Central memory CD8-positive, alpha-beta T cell (primary cell): Measurements from ENCODE around the gene GGA1.

Source experiments
- ATAC-seq: fragments of 150-1000 bp; cut with Tn5 transposase; replicated peaks from 2 replicates; pipeline ENCODE4 v1.10.0; 2022; ENCODE audit warnings: mild to moderate bottlenecking, moderate FRiP score, moderate number of reproducible peaks; ENCODE audit not compliant: poor library complexity, severe bottlenecking; ENCODE audit errors: extremely low read depth
- DNase-seq, 2 donors: peaks; one replicate each; pipeline ENCODE4 v3.0.0; 2021; ENCODE audit warnings: low spot score in 2 of 2
- H3K27ac Mint-ChIP-seq: one replicate; pipeline ENCODE4 v1.8.0; 2022; ENCODE audit warnings: low read depth, mild to moderate bottlenecking, moderate library complexity, mixed read lengths
- H3K27me3 Mint-ChIP-seq: one replicate; pipeline ENCODE4 v1.8.0; 2022; ENCODE audit warnings: mixed read lengths
- H3K36me3 Mint-ChIP-seq: one replicate; pipeline ENCODE4 v1.8.0; 2022; ENCODE audit warnings: mild to moderate bottlenecking, moderate library complexity, mixed read lengths; ENCODE audit not compliant: insufficient read depth
- H3K4me1 Mint-ChIP-seq: one replicate; pipeline ENCODE4 v1.8.0; 2022; ENCODE audit warnings: mixed read lengths
- H3K4me3 Mint-ChIP-seq: one replicate; pipeline ENCODE4 v1.8.0; 2022; ENCODE audit warnings: mild to moderate bottlenecking, moderate library complexity, mixed read lengths
- H3K9me3 Mint-ChIP-seq: one replicate; pipeline ENCODE4 v1.8.0; 2022; ENCODE audit warnings: mixed read lengths

The GGA1 gene, protein sequence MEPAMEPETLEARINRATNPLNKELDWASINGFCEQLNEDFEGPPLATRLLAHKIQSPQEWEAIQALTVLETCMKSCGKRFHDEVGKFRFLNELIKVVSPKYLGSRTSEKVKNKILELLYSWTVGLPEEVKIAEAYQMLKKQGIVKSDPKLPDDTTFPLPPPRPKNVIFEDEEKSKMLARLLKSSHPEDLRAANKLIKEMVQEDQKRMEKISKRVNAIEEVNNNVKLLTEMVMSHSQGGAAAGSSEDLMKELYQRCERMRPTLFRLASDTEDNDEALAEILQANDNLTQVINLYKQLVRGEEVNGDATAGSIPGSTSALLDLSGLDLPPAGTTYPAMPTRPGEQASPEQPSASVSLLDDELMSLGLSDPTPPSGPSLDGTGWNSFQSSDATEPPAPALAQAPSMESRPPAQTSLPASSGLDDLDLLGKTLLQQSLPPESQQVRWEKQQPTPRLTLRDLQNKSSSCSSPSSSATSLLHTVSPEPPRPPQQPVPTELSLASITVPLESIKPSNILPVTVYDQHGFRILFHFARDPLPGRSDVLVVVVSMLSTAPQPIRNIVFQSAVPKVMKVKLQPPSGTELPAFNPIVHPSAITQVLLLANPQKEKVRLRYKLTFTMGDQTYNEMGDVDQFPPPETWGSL

DNA sequence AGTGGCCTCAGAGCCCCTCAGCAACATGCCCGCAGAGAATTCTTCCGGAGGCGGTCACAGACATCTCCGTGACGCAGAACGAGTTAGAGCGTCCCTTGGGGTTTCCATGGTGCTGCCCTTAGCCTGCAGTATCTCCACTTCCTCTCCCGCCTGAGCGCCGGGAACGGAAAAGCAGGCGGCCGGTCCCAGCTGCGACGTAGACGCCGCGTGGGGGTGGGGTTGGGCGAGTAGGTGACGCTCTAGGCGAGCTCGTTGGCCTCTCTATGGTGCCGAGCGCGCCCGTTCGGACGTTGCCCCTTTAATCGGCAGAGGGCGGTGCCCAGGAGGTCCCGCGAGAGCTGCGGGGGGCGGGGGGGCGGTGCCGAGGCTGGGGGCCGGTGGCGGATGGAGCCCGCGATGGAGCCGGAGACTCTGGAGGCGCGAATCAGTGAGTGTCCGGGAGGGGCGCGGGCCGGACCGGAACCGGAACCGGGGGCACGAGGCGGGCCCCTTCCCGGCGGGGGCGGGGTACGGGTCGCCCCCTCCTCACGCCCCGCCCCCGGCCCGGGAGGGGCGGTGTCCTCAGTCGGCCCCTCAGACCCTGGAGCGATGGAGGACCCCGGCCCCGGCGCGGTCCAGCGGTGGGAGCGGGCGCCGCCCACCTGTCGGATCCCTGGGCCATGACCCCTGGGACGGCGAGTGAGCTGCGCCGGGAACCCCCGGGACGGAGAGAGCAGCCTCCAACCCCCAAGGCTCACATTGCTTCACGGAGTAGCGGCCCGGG is at the start of gene GGA1:
Gene GGA1, plus strand, starts transcription at position 358 of the 763 bp plus-strand sequence. Its CDS starts 27 bp downstream, at position 385.
- ATAC-seq (peak; percentile 79), DNase-seq (peak; percentile 80 to 97)
- peaks cover 12% of the 10 kb centered on the region for H3K36me3 Mint-ChIP-seq
- H3K4me3 Mint-ChIP-seq, result peak within 1 kb of the TSS; percentile 91
- peak within 1 kb of the TSS; percentile 95 for H3K27ac Mint-ChIP-seq
- no peaks in the 10 kb centered on the region for H3K27me3 Mint-ChIP-seq
- H3K4me1 Mint-ChIP-seq, result peaks cover 38% of the 10 kb centered on the region
- no peaks in the 10 kb centered on the region for H3K9me3 Mint-ChIP-seq

DNA sequence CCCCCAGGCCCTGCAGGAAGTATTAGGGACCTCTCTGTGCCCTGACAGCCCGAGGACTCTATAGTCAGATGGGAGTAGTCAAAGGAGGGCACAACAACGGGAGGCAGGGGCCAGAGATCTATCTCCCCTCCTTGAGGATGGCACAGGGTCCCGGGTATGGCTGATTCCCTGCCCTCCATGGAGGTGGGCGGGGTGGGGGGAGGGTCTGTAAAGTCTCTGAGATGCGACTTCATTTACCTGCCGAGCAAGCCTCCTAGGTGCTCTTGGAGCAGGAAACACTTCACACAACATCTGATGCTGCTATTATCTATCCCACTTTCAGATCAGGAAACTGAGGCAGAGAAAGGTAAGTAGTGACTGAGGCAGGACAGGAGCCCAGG is 49.1 kb upstream of the GGA1 start:
- Mint-ChIP-seq H3K9me3 (no peaks in the 10 kb centered on the region), H3K4me1 (peaks cover 15% of the 10 kb centered on the region), H3K27me3 (peaks cover 81% of the 10 kb centered on the region), H3K4me3 (peak overlapping the region; percentile 48), H3K27ac (no peak overlapping the region), H3K36me3 (peaks cover 4% of the 10 kb centered on the region)
- DNase-seq, result no peak
- ATAC-seq, result no peak

DNA sequence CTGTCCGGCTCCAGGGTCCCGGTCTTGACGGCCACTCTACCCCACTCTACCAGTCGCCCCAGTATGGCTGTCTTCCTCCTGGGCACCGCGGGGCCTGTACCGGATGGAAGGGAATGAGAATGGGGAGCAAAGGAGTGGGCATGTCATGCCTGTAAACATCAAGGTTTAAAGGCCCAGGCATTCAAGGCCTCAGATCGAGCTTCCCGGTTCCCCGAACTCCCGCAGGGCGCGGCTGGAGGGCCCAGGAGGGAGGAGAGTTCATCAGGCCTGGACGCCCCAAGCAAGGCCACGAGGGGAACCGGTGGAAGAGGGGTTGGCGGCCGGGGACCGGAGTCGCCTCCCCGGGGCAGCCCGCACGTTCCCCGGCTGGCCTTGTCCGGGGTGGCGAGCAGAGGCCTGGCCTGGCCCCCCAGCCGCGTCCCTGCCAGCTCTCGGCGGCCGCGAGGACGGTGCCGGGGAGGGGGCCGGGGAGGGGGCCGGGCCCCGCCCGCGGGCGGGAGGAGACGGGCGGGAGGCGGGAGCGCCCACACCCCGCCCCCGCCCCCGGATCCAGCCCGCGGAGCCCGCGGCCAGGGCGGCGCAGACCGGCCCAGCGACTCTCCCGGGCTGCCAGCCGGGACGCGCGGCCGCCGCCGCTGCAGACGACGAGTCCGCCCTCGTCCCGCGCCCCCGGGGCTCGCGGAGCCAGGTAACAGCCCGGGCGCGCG is 48.6 kb upstream of the GGA1 start, which contains the start of gene CDC42EP1:
Gene CDC42EP1, plus strand, starts transcription at position 580 of the 707 bp plus-strand sequence. CDS start 5,870 bp downstream, outside the sequence.
- H3K4me1 Mint-ChIP-seq, result peaks cover 15% of the 10 kb centered on the region
- ATAC-seq, result no peak
- peak within 1 kb of the TSS; percentile 74 for H3K4me3 Mint-ChIP-seq
- DNase-seq, result no peak
- H3K36me3 Mint-ChIP-seq, result peaks cover 4% of the 10 kb centered on the region
- no peaks in the 10 kb centered on the region for H3K9me3 Mint-ChIP-seq
- H3K27ac Mint-ChIP-seq, result no peak within 1 kb of the TSS
- H3K27me3 Mint-ChIP-seq, result peaks cover 80% of the 10 kb centered on the region

DNA sequence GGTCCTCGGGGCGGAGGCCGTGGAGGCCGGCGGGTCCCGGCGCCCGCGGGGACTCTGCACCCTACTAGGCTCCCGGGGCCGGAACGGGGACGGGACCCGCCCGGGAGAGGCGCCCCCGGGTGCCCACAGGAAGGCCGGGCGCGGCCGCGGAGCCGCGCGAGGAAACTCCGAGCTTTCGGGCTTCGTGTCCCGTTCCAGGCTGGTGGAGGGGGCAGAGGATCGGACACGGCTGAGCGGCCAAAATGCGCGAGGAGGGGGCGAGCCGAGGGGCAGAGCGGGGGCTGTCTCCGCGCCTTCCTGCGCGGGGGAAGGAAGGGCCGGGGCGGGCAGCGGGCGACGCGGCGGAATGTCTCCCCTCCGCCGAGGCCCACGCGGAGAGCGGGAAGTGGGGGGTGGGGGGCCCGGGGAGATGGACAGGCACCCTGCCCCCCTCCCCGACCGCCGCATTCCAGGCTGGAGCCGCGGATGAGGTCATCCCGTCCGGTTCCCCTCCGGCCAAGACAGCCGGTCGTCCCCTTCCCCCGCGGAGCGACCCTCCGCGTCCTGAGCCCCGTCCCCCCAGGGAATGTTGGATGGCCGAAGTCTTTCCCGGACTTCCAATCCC is 47.9 kb upstream of the GGA1 start:
- ATAC-seq (no peak), DNase-seq (no peak)
- Mint-ChIP-seq H3K27ac (no peak overlapping the region), H3K4me3 (peak overlapping the region; percentile 74), H3K36me3 (peaks cover 4% of the 10 kb centered on the region), H3K9me3 (no peaks in the 10 kb centered on the region), H3K27me3 (peaks cover 76% of the 10 kb centered on the region), H3K4me1 (peaks cover 17% of the 10 kb centered on the region)

DNA sequence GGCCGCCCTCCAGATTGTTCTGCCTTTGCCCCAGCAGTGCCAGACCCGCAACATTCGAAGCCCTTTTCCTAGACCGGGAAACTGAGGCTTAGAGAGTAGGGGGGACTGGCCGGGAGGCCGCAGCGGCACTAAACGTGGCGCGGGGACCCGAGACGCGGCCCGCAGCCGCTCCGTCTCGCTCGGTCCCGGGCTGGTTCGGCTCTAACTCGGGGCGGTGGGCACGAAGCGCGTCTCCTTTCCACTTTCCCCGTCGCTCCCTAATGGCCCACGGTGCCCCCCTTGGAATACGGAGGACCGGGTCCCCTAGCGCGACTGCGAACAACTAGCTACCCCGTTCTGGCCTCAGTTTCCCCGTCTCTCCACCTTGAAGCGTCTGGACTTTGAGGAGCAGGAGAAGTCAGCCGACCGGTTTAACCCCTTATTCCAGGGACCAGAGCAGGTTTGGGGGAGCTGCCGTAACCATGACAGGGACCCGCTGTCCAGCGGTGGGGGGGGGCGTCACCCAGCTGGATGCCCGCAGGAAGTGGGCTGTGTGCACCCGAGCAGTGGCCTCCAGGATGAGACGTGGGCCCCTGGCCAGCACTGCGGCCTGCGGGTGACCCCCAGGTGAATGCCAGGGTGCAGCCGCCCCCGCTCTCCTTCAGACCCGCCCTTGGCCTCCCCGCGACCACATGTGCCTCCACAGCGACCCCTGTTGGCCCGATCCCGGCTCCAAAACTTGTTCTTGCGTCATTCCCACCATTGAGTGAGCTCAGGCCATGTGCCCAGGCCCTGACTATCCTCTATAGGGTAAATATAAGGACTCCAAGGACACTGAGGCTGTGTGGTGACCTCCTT is 47.2 kb upstream of the GGA1 start:
- H3K36me3 Mint-ChIP-seq, result peaks cover 3% of the 10 kb centered on the region
- H3K9me3 Mint-ChIP-seq, result no peaks in the 10 kb centered on the region
- peaks cover 24% of the 10 kb centered on the region for H3K4me1 Mint-ChIP-seq
- H3K27ac Mint-ChIP-seq, result no peak overlapping the region
- H3K4me3 Mint-ChIP-seq, result peak overlapping the region; percentile 74
- peak; percentile 63 to 74 for DNase-seq
- ATAC-seq, result peak; percentile 12
- peaks cover 75% of the 10 kb centered on the region for H3K27me3 Mint-ChIP-seq

DNA sequence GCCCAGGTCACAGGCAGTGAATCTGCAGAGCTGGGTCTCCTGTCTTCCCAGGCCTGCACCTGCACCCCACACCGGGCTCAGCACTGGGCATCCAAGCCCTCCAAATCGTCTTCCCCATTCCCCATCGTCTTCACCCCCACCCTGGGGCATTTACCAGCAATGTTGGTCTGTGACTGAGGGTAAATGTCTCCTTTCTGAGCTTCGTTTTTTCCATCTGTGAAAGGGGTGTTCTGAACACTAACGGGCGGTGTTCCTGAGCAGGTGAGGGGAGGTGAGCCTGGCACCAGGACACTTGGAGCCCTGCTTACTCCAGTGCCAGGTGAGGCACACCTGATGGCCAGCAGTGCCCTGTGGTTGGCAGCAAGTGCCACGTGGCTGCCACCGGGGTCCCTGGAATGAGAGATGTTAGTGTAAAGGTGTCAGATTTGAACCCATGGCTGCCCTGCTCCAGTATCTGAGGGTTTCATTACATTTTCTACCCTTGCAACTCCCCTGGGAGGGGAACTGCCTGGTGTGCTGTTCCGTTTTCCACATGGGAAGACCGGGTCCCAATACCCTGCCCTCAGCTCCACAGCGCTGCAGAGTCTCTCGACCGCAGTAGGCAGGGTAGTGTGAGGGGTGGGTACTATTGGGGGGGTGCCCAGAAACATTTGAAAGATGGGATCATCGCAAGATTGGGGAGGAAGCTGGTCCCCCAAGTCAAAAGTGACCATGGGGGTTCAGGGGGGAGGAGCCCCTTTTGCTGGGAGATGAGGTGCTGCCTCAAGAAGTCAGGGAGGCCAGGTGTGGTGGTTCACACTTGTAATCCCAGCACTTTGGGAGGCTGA is 46.4 kb upstream of the GGA1 start:
- ATAC-seq, result no peak
- H3K27ac Mint-ChIP-seq, result no peak overlapping the region
- peaks cover 67% of the 10 kb centered on the region for H3K27me3 Mint-ChIP-seq
- peak overlapping the region; percentile 74 for H3K4me3 Mint-ChIP-seq
- H3K4me1 Mint-ChIP-seq, result peaks cover 32% of the 10 kb centered on the region
- peaks cover 7% of the 10 kb centered on the region for H3K36me3 Mint-ChIP-seq
- H3K9me3 Mint-ChIP-seq, result no peaks in the 10 kb centered on the region
- no peak for DNase-seq

DNA sequence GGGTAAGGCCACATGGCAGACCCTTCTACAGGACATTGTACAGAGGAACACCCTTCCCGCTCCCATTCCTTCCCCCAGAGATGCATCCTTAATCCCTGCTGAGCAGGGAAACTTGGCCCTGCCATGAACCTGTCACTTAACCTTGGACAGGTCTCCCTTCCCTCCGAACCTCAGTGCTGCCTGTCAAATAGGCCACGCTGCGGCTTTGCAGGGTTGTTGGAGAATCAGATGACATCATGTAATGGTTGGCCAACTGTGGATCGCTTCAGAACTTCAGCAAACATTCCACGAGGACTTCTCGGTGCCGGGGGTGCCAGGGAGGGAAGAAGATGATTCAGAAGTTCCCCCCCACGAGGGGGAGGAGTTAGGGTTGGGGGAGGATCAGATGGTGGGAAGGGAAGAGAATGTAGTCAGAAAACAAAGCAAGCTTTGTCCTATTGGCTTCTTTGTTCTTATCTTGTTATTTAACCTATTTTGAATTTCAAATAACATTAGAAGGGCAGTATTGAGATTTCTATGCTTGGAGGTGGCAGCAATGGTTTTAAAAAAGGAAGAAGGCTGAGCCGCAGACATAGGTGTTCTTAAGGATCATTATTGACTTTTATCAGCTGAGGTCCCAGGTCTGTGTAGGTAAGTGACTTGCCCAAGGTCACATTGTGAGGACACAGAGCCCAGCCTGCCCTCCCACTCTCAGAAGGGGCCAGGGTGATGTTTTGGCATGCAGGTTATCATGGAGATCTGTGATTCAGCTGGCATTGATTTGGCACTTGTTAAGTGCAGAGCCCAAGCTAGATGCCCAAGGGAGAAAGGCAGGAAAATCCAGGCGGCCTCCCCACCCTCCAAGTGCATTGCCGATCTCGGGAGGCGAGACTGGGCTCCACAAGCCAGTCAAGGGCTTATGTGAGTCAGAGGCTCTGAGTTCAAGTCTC is 45.2 kb upstream of the GGA1 start:
- Mint-ChIP-seq H3K27me3 (peaks cover 56% of the 10 kb centered on the region), H3K4me3 (no peak overlapping the region), H3K9me3 (no peaks in the 10 kb centered on the region), H3K36me3 (peaks cover 6% of the 10 kb centered on the region), H3K4me1 (peaks cover 36% of the 10 kb centered on the region), H3K27ac (no peak overlapping the region)
- ATAC-seq (no peak), DNase-seq (no peak)

DNA sequence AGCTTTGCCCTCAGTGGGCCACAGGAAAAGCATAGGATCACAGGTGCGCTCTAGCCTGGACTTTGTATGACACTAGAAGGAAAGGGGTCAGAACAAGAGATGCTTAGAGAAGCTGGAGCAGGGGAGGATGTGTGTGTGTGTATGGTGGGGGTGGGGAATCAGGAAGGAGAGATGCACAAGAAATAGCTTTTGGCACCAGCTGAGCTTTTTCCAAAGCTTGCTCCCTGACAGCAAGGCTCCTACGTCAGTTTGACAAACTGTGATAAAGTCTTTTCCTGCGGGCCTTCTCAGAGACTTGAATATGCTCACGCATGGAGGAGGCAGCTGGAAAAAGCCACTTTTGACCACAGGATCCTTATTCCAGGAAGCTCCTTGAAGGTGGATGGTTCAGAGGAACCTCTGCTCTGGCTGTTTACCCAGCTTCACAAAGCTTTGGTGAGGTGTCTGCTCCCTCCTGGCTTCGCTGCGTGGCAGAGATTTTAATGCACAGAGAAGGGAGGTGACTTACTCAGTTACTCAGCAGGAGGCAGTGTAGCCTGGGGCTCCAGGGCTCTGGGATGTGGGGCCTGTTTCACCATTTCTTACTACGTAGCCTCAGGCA is 44.4 kb upstream of the GGA1 start:
- Mint-ChIP-seq H3K4me1 (peaks cover 36% of the 10 kb centered on the region), H3K9me3 (no peaks in the 10 kb centered on the region)
- DNase-seq, result no peak

DNA sequence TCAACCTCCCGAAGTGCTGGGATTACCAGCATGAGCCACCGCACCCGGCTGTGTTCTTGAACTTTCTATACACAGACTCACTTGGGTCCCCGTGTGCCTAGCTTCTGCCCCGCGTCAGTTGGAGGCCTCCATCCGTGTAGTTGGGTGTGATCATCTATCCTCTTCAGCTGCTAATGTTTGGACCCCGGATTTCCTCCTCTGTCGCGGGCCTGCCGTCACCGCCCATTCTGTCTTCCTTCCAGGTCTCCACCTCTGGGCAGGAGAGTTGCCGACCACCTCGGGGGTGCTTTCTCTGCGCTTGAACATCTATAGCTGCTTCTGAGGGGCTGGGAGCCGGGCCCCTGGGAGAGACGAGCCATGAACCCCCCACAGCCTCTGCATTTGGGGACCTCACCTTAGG is 42.8 kb upstream of the GGA1 start:
- no peaks in the 10 kb centered on the region for H3K9me3 Mint-ChIP-seq
- H3K4me3 Mint-ChIP-seq, result peak overlapping the region; percentile 56
- H3K27ac Mint-ChIP-seq, result no peak overlapping the region
- ATAC-seq (no peak), DNase-seq (no peak)
- H3K36me3 Mint-ChIP-seq, result peaks cover 6% of the 10 kb centered on the region
- peaks cover 45% of the 10 kb centered on the region for H3K27me3 Mint-ChIP-seq
- H3K4me1 Mint-ChIP-seq, result peaks cover 36% of the 10 kb centered on the region

More for the DNA sequence above, 44.4 kb upstream of the GGA1 start:
- peaks cover 6% of the 10 kb centered on the region for H3K36me3 Mint-ChIP-seq
- H3K27me3 Mint-ChIP-seq, result peaks cover 48% of the 10 kb centered on the region
- no peak for ATAC-seq
- H3K27ac Mint-ChIP-seq, result no peak overlapping the region
- H3K4me3 Mint-ChIP-seq, result no peak overlapping the region
